Transverse colon (tissue), 4 donors: Measurements from ENCODE around the gene VTI1A. TPM values are rescaled to one million over a fixed set of nuclear protein-coding genes. Genes with fewer than 3 reads are reported as not detected.
"Not testable (repeated sequence)": the region's sequence is repeated elsewhere in the genome, so short reads cannot be mapped to it uniquely, and the experiment has no call there.

Experiments used
- DNase-seq: peaks from one replicate; pipeline ENCODE4 v3.0.0-alpha.2; 2019
- H3K27ac ChIP-seq, 4 donors: fragments of 200-600 bp; sonication (generic); 2 replicates each; pipeline ENCODE4 v1.5.1; 2016 to 2018; ENCODE audit warnings: inconsistent platforms in 4 of 4
- H3K27me3 ChIP-seq: fragments of 200-600 bp; sonication (generic); 2 replicates; pipeline ENCODE4 v1.5.1; 2017; ENCODE audit warnings: inconsistent platforms
- H3K36me3 ChIP-seq, 4 donors: fragments of 200-600 bp; sonication (generic); 2 replicates each; pipeline ENCODE4 v1.5.1; 2017 to 2019; ENCODE audit warnings: inconsistent platforms in 4 of 4
- H3K4me1 ChIP-seq, 4 donors: fragments of 200-600 bp; sonication (generic); 2 replicates each; pipeline ENCODE4 v1.5.1; 2017 to 2020; ENCODE audit warnings: inconsistent platforms in 4 of 4
- H3K4me3 ChIP-seq, 4 donors: fragments of 200-600 bp; sonication (generic); 1 replicate in 1 of 4; 2 replicates in 3 of 4; pipeline versions ENCODE4 v1.5.1 to v1.6.1; 2017 to 2019; ENCODE audit warnings: inconsistent platforms in 4 of 4
- H3K9me3 ChIP-seq, 2 donors: fragments of 200-600 bp; sonication (generic); 2 replicates each; pipeline ENCODE4 v1.5.1; 2017 to 2019; ENCODE audit warnings: inconsistent platforms in 2 of 2
- CTCF ChIP-seq, 5 experiments: fragments of 200-600 bp in 3 of 5; fragments of 450-650 bp in 2 of 5; sonication (generic) in 3 of 5; IDR thresholded peaks; 1 replicate in 2 of 5; 2 replicates in 3 of 5; pipeline ENCODE4 v1.5.1; 2016 to 2017; ENCODE audit warnings: antibody characterized with exemption in 5 of 5, inconsistent platforms in 3 of 5, mild to moderate bottlenecking in 2 of 5, moderate library complexity in 1 of 5
- EP300 ChIP-seq: sonication (generic); formaldehyde crosslinking; IDR thresholded peaks from one replicate; pipeline ENCODE4 v1.6.1; 2017; ENCODE audit warnings: antibody characterized with exemption, low read depth
- POLR2A ChIP-seq: fragments of 450-650 bp; IDR thresholded peaks from one replicate; pipeline ENCODE4 v1.6.1; 2016; ENCODE audit warnings: antibody characterized with exemption, mild to moderate bottlenecking, moderate library complexity
- POLR2AphosphoS5 ChIP-seq, 3 donors: sonication (generic); formaldehyde crosslinking; IDR thresholded peaks; one replicate each; pipeline ENCODE4 v1.6.1; 2016; ENCODE audit warnings: antibody characterized with exemption in 3 of 3
- WGBS, 2 donors: methylation state at CpG; one replicate each; pipeline ENCODE4 v1.1.5; 2018; ENCODE audit warnings: low coverage in 1 of 2; 5-methylcytosine and 5-hydroxymethylcytosine counted together
- in situ Hi-C, 4 donors: fragments of 200-750 bp; cut with MboI; loops; one replicate each; pipeline versions ENCODE4 v1.15.0 to v1.15.1; 2017; ENCODE audit warnings: low sequenced_read_pairs in 3 of 4, low pct_ligation_motif_present in 1 of 4, low pct_unique_long_range_greater_than_20kb in 1 of 4
- intact Hi-C: fragments of 100-400 bp; cut with DNase I; formaldehyde crosslinking; loops from one replicate; pipeline ENCODE4 v1.15.1; 2023; ENCODE audit warnings: low total_unique reads
- total RNA-seq, 4 donors: library from RNA; depleted of rRNA; stranded (reverse); fragments of >200 nt; gene quantifications; one replicate each; pipeline ENCODE4 v1.1.0, GENCODE V29; 2016

The VTI1A gene
- total RNA-seq = 100 to 1,000 TPM in 3 of 4 donors, 10 to 100 TPM in 1; 65.8 to 211 (median 149) TPM

- Histone ChIP-seq H3K36me3 (peaks cover 0 to 10% (median 0%) of the 10 kb centered on the region in 4 donors), H3K4me1 (peaks cover 7 to 36% (median 23%) of the 10 kb centered on the region in 4 donors), H3K9me3 (no peaks in the 10 kb centered on the region), H3K4me3 (peak within 1 kb of the TSS; percentile 63 to 85 (median 76)), H3K27me3 (no peaks in the 10 kb centered on the region), H3K27ac (peak within 1 kb of the TSS; percentile 86 to 90 (median 89))
- TF ChIP-seq CTCF (IDR thresholded peaks at IDR 0.05) (peak in 2 of 5 experiments; percentile 11 to 27), POLR2A (peak; percentile 82), EP300 (no peak), POLR2AphosphoS5 (IDR thresholded peaks at IDR 0.05) (peak in 2 of 3 donors; percentile 80 to 83)
- peak; percentile 88 for DNase-seq
- intact Hi-C loops (no loop called here), in situ Hi-C loops (loop anchor here (25.0 kb wide), 1 partner anchor 260 kb away; the partner anchor contains the start of gene GPAM (in 4 of the 4))
- WGBS, 2 donors = 0 to 1% methylated on average over 3 to 56 of the region's 59 CpGs
Observed at GRCh38 chr10:112446855-112447619, at the start of gene VTI1A, which contains the start of gene ZDHHC6. VTI1A (plus strand) TSS chr10:112447215; CDS start chr10:112447374, 159 bp downstream. ZDHHC6 (minus strand) TSS chr10:112446914; CDS start chr10:112445436, 1,478 bp downstream.

- Histone ChIP-seq H3K36me3 (peaks cover 0 to 28% (median 9%) of the 10 kb centered on the region in 4 donors), H3K27ac (no peak overlapping the region), H3K4me1 (peaks cover 0 to 59% (median 35%) of the 10 kb centered on the region in 4 donors), H3K9me3 (no peaks in the 10 kb centered on the region), H3K27me3 (no peaks in the 10 kb centered on the region), H3K4me3 (no peak overlapping the region)
- in situ Hi-C loops (no loop called here), intact Hi-C loops (no loop called here)
- 92 to 93% methylated on average over 2 of the region's 2 CpGs for WGBS, 2 donors
- no peak for TF ChIP-seq CTCF (IDR thresholded peaks at IDR 0.05)
- DNase-seq = no peak
Observed at GRCh38 chr10:112397592-112397991, 49.4 kb upstream of the VTI1A start.

GRCh38 chr10:112402917-112403316 is 44.1 kb upstream of the VTI1A start:
- Histone ChIP-seq H3K27ac (peak overlapping the region; percentile 80 to 86 (median 84)), H3K9me3 (no peaks in the 10 kb centered on the region), H3K36me3 (peaks cover 0 to 25% (median 5%) of the 10 kb centered on the region in 4 donors), H3K4me1 (peaks cover 13 to 55% (median 21%) of the 10 kb centered on the region in 4 donors), H3K27me3 (no peaks in the 10 kb centered on the region), H3K4me3 (no peak overlapping the region)
- TF ChIP-seq POLR2AphosphoS5 (IDR thresholded peaks at IDR 0.05) (peak in 1 of 3 donors; percentile 63), CTCF (IDR thresholded peaks at IDR 0.05) (no peak), POLR2A (no peak), EP300 (no peak)
- in situ Hi-C loops (no loop called here), intact Hi-C loops (no loop called here)
- DNase-seq = no peak
- 38 to 57% methylated on average over 2 of the region's 2 CpGs for WGBS, 2 donors

- TF ChIP-seq POLR2AphosphoS5 (IDR thresholded peaks at IDR 0.05) = no peak
- TF ChIP-seq EP300 = no peak
- TF ChIP-seq CTCF (IDR thresholded peaks at IDR 0.05) = no peak
- TF ChIP-seq POLR2A = no peak
- peaks cover 0 to 14% (median 3%) of the 10 kb centered on the region in 4 donors for H3K36me3 ChIP-seq
- WGBS, 2 donors = 58 to 62% methylated on average over 3 of the region's 3 CpGs
- H3K4me3 ChIP-seq = no peak overlapping the region
- peaks cover 18 to 65% (median 25%) of the 10 kb centered on the region in 4 donors for H3K4me1 ChIP-seq
- H3K27ac ChIP-seq = peak overlapping the region; percentile 80 to 86 (median 84)
- DNase-seq = no peak
- intact Hi-C loops = no loop called here
- in situ Hi-C loops = no loop called here
- no peaks in the 10 kb centered on the region for H3K9me3 ChIP-seq
- no peaks in the 10 kb centered on the region for H3K27me3 ChIP-seq
Observed at GRCh38 chr10:112404617-112405016, 42.4 kb upstream of the VTI1A start.

GRCh38 chr10:112406806-112407205 is 40.2 kb upstream of the VTI1A start:
- H3K27me3 ChIP-seq, in situ Hi-C loops, DNase-seq, intact Hi-C loops, H3K4me3 ChIP-seq, H3K9me3 ChIP-seq: not testable (repeated sequence)
- Histone ChIP-seq H3K4me1 (peaks cover 18 to 53% (median 24%) of the 10 kb centered on the region in 4 donors), H3K36me3 (peaks cover 0 to 12% (median 5%) of the 10 kb centered on the region in 4 donors), H3K27ac (peak overlapping the region; percentile 47 to 75 (median 62))
- 80 to 100% methylated on average over 1 to 2 of the region's 2 CpGs for WGBS, 2 donors
